BE2C (cell line): ENCODE results near the gene ZSCAN10.
A peak's percentile ranks its signal among the peaks of the same experiment; 100 is the strongest.

Source experiments
- DNase-seq: peaks from one replicate; pipeline ENCODE4 v3.0.0-alpha.2; 2020
- H3K27me3 ChIP-seq: fragments of 250-450 bp; sonication (Bioruptor Pico); 2 replicates; pipeline ENCODE4 v1.5.1; 2020; ENCODE audit warnings: mild to moderate bottlenecking
- H3K36me3 ChIP-seq: fragments of 250-450 bp; sonication (Bioruptor Pico); 2 replicates; pipeline ENCODE4 v1.5.1; 2020; ENCODE audit warnings: mild to moderate bottlenecking
- H3K4me1 ChIP-seq: fragments of 250-450 bp; sonication (Bioruptor Pico); 2 replicates; pipeline ENCODE4 v1.5.1; 2020
- H3K4me3 ChIP-seq: 2 replicates; pipeline ENCODE4 v1.5.1; 2011; ENCODE audit warnings: low read depth, low read length
- H3K9me3 ChIP-seq: fragments of 250-450 bp; sonication (Bioruptor Pico); 2 replicates; pipeline ENCODE4 v1.5.1; 2020
- TF ChIP-seq, protein P1 (sequence below): IDR thresholded peaks from 2 replicates; pipeline ENCODE4 v1.5.1; 2012; ENCODE audit warnings: mild to moderate bottlenecking, low read depth, low read length

Gene ZSCAN10

DNA sequence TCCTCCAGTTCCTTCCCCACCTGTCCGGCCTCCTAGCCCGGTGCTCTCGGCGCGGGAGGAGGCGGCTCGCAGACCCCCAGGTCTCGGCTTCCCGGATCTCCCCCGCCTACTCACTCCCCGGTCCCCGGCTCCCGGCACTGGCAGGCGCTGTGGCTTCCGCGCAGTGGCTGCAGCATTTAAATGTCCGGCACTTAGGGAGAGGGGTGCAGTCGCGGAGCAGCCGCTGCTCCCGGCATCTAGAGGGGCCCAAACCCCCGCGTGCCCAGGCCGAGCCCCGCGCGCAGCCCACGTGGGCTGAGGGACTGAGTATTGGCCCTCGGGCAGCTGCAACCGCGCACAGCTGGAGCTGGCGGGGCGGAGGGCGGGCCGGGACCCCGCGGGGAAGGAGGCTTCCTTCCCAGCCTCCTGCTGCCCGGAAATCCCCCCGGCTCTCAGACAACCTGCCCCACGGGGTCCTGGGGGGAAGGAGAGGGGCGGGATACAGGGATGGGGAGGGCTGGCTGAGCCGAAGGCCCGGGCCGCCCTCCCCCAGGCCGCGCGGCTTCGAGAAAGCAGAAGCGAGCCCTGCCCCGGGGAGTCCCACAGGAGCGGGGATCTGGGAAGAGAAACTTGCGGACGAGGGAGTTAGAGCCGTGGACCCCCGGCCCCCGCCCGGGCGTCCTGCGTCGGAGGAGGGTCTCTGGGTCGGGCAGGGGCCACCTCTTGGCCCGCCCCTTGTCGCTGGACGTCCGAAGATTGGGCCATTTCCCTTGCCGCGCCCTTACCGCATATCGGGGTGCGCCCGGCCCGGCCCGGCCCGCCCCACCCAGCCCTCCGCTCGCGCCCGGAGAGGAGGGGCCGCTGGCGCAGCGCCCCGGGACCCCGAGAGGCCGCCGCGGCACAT is 53.1 kb downstream of the ZSCAN10 start, which contains the start of gene MMP25:
MMP25 (plus strand) TSS at position 804 of the 883 bp plus-strand sequence. CDS start 357 bp downstream, outside the sequence.
- peaks cover 93% of the 10 kb centered on the region for H3K27me3 ChIP-seq
- H3K4me1 ChIP-seq = no peaks in the 10 kb centered on the region
- TF ChIP-seq, protein P1, sequence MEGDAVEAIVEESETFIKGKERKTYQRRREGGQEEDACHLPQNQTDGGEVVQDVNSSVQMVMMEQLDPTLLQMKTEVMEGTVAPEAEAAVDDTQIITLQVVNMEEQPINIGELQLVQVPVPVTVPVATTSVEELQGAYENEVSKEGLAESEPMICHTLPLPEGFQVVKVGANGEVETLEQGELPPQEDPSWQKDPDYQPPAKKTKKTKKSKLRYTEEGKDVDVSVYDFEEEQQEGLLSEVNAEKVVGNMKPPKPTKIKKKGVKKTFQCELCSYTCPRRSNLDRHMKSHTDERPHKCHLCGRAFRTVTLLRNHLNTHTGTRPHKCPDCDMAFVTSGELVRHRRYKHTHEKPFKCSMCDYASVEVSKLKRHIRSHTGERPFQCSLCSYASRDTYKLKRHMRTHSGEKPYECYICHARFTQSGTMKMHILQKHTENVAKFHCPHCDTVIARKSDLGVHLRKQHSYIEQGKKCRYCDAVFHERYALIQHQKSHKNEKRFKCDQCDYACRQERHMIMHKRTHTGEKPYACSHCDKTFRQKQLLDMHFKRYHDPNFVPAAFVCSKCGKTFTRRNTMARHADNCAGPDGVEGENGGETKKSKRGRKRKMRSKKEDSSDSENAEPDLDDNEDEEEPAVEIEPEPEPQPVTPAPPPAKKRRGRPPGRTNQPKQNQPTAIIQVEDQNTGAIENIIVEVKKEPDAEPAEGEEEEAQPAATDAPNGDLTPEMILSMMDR = no peak
- DNase-seq = no peak
- no peaks in the 10 kb centered on the region for H3K36me3 ChIP-seq
- H3K9me3 ChIP-seq = 0 out of 2 replicates have a peak, but pooled peaks cover 3% of the 10 kb centered on the region
- H3K4me3 ChIP-seq = peak within 1 kb of the TSS; percentile 28; the same call in 1 of the 2 replicates

GRCh38 chr16:3044708-3045107 is 54.4 kb downstream of the ZSCAN10 start:
- TF ChIP-seq, protein P1 = no peak
- Histone ChIP-seq H3K27me3 (peaks cover 93% of the 10 kb centered on the region), H3K36me3 (no peaks in the 10 kb centered on the region), H3K4me1 (no peaks in the 10 kb centered on the region), H3K4me3 (no peak overlapping the region), H3K9me3 (0 out of 2 replicates have a peak, but pooled peaks cover 3% of the 10 kb centered on the region)
- no peak for DNase-seq

DNA sequence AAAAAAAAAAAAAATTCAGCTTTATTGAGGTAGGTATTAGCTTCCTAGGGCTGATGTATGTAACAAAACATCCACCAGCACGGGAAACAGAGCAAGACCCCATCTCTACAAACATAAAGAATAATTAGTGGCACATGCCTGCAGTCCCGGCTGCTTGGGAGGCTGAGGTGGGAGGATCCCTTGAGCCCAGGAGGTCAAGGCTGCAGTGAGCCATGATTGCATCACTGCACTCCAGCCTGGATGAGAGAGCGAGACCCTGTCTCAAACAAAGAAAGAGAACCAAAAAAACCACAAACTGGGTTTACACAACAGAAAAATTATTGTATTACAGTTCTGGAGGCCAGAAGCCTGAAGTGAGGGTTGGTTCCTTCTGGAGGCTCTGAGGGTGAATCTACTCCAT is 56.7 kb downstream of the ZSCAN10 start:
- TF ChIP-seq, protein P1 = no peak
- Histone ChIP-seq H3K9me3 (0 out of 2 replicates have a peak, but pooled peaks cover 3% of the 10 kb centered on the region), H3K4me1 (no peaks in the 10 kb centered on the region), H3K27me3 (peaks cover 93% of the 10 kb centered on the region), H3K4me3 (no peak overlapping the region), H3K36me3 (no peaks in the 10 kb centered on the region)
- no peak for DNase-seq

GRCh38 chr16:3038896-3039295 is 60.2 kb downstream of the ZSCAN10 start:
- Histone ChIP-seq H3K4me1 (no peaks in the 10 kb centered on the region), H3K4me3 (no peak overlapping the region), H3K9me3 (no peaks in the 10 kb centered on the region), H3K36me3 (no peaks in the 10 kb centered on the region), H3K27me3 (peaks cover 92% of the 10 kb centered on the region)
- DNase-seq = no peak
- TF ChIP-seq, protein P1 = no peak
